H9 (cell line): ENCODE measurements around the gene ADAM29. TPM values are rescaled to one million over a fixed set of nuclear protein-coding genes. Genes with fewer than 3 reads are reported as not detected.

Source experiments
- DNase-seq: peaks from one replicate; pipeline ENCODE4 v3.0.0-alpha.2; 2017
- H2AFZ ChIP-seq: one replicate; pipeline ENCODE4 v1.6.1; 2013; ENCODE audit warnings: mild to moderate bottlenecking, low read length, control low read depth, moderate library complexity
- H2AK5ac ChIP-seq: 2 replicates; pipeline ENCODE4 v1.6.1; 2013; ENCODE audit warnings: low read length, control low read depth, mixed read lengths; ENCODE audit not compliant: insufficient read length
- H2BK120ac ChIP-seq: one replicate; pipeline ENCODE4 v1.6.1; 2013; ENCODE audit warnings: low read depth, mild to moderate bottlenecking, low read length, control low read depth, inconsistent platforms; ENCODE audit not compliant: poor library complexity, severe bottlenecking
- H2BK12ac ChIP-seq: 2 replicates; pipeline ENCODE4 v1.6.1; 2013; ENCODE audit warnings: low read length, control low read depth, mixed read lengths, low read depth; ENCODE audit not compliant: insufficient read length
- H2BK15ac ChIP-seq: 2 replicates; pipeline ENCODE4 v1.6.1; 2013; ENCODE audit warnings: low read depth, low read length, control low read depth
- H2BK20ac ChIP-seq: one replicate; pipeline ENCODE4 v1.6.1; 2013; ENCODE audit warnings: low read depth, mild to moderate bottlenecking, low read length, control low read depth, inconsistent platforms; ENCODE audit not compliant: poor library complexity, severe bottlenecking
- H2BK5ac ChIP-seq: 2 replicates; pipeline ENCODE4 v1.6.1; 2013; ENCODE audit warnings: low read length, control low read depth, mixed read lengths; ENCODE audit not compliant: insufficient read length
- H3K14ac ChIP-seq: 2 replicates; pipeline ENCODE4 v1.6.1; 2013; ENCODE audit warnings: low read length, control low read depth; ENCODE audit not compliant: insufficient read depth
- H3K18ac ChIP-seq: 2 replicates; pipeline ENCODE4 v1.6.1; 2013; ENCODE audit warnings: low read depth, mild to moderate bottlenecking, mixed read lengths, low read length, control low read depth; ENCODE audit not compliant: insufficient read length
- H3K23ac ChIP-seq: 2 replicates; pipeline ENCODE4 v1.6.1; 2013; ENCODE audit warnings: low read length, control low read depth, mixed read lengths, low read depth; ENCODE audit not compliant: insufficient read length
- H3K23me2 ChIP-seq: 2 replicates; pipeline ENCODE4 v1.6.1; 2013; ENCODE audit warnings: low read depth, mild to moderate bottlenecking, mixed read lengths, low read length, control low read depth; ENCODE audit not compliant: insufficient read length, poor library complexity, severe bottlenecking
- H3K27ac ChIP-seq: 2 replicates; pipeline ENCODE4 v1.5.1; 2013; ENCODE audit warnings: low read length, control low read depth, mixed read lengths, low read depth; ENCODE audit not compliant: insufficient read length
- H3K27me3 ChIP-seq: 2 replicates; pipeline ENCODE4 v1.6.1; 2013; ENCODE audit warnings: low read length, control low read depth, inconsistent platforms; ENCODE audit not compliant: insufficient read depth
- H3K4ac ChIP-seq: 2 replicates; pipeline ENCODE4 v1.6.1; 2013; ENCODE audit warnings: low read depth, mild to moderate bottlenecking, control low read depth, inconsistent platforms, low read length, moderate library complexity
- H3K4me1 ChIP-seq: 2 replicates; pipeline ENCODE4 v1.6.1; 2013; ENCODE audit warnings: low read length, control low read depth, inconsistent platforms; ENCODE audit not compliant: insufficient read depth
- H3K4me2 ChIP-seq: 2 replicates; pipeline ENCODE4 v1.6.1; 2013; ENCODE audit warnings: low read length, control low read depth, mixed read lengths; ENCODE audit not compliant: insufficient read length, insufficient read depth
- H3K56ac ChIP-seq: 2 replicates; pipeline ENCODE4 v1.6.1; 2013; ENCODE audit warnings: low read depth, mild to moderate bottlenecking, mixed read lengths, low read length, control low read depth; ENCODE audit not compliant: insufficient read length
- H3K79me1 ChIP-seq: 2 replicates; pipeline ENCODE4 v1.6.1; 2013; ENCODE audit warnings: low read depth, mild to moderate bottlenecking, moderate library complexity, low read length, control low read depth, inconsistent platforms; ENCODE audit not compliant: insufficient read depth, poor library complexity, severe bottlenecking
- H3K79me2 ChIP-seq: 2 replicates; pipeline ENCODE4 v1.6.1; 2013; ENCODE audit warnings: low read length, control low read depth, inconsistent platforms; ENCODE audit not compliant: insufficient read depth
- H3K9ac ChIP-seq: 2 replicates; pipeline ENCODE4 v1.6.1; 2013; ENCODE audit warnings: low read length, control low read depth, mixed read lengths; ENCODE audit not compliant: insufficient read length; ENCODE audit errors: extremely low read depth
- H3K9me3 ChIP-seq: one replicate; pipeline ENCODE4 v1.6.1; 2013; ENCODE audit warnings: low read depth, low read length, inconsistent platforms; ENCODE audit not compliant: control insufficient read depth
- H3T11ph ChIP-seq: one replicate; pipeline ENCODE4 v1.6.1; 2013; ENCODE audit warnings: mild to moderate bottlenecking, low read length, control low read depth, inconsistent platforms
- H4K20me1 ChIP-seq: one replicate; pipeline ENCODE4 v1.6.1; 2013; ENCODE audit not compliant: control insufficient read depth, insufficient read length, insufficient read depth
- H4K5ac ChIP-seq: 2 replicates; pipeline ENCODE4 v1.6.1; 2013; ENCODE audit warnings: low read depth, mild to moderate bottlenecking, mixed read lengths, low read length, control low read depth; ENCODE audit not compliant: insufficient read length
- H4K8ac ChIP-seq: replicated peaks from 2 replicates; pipeline ENCODE4 v1.6.1; 2013; ENCODE audit warnings: low read length, control low read depth, mixed read lengths, low read depth; ENCODE audit not compliant: insufficient read length
- H4K91ac ChIP-seq: 2 replicates; pipeline ENCODE4 v1.6.1; 2013; ENCODE audit warnings: low read depth, mild to moderate bottlenecking, moderate library complexity, mixed read lengths, low read length, control low read depth; ENCODE audit not compliant: insufficient read length
- H3K27ac Mint-ChIP-seq, 3 experiments: 2 replicates in 2 of 3; 3 replicates in 1 of 3; pipeline ENCODE4 v1.8.0; 2020 to 2021; ENCODE audit warnings: mixed read lengths in 3 of 3, mild to moderate bottlenecking in 1 of 3, moderate library complexity in 1 of 3
- H3K27me3 Mint-ChIP-seq: 2 replicates; pipeline ENCODE4 v1.8.0; 2021; ENCODE audit warnings: low read depth, mild to moderate bottlenecking, moderate library complexity, mixed read lengths
- H3K36me3 Mint-ChIP-seq, 3 experiments: 2 replicates in 2 of 3; 3 replicates in 1 of 3; pipeline ENCODE4 v1.8.0; 2020 to 2021; ENCODE audit warnings: low read depth in 3 of 3, mixed read lengths in 3 of 3; ENCODE audit not compliant: insufficient read depth in 1 of 3
- H3K4me1 Mint-ChIP-seq, 2 experiments: 2 replicates each; pipeline ENCODE4 v1.8.0; 2020; ENCODE audit warnings: mixed read lengths in 2 of 2
- H3K4me3 Mint-ChIP-seq, 2 experiments: 2 replicates in 1 of 2; 3 replicates in 1 of 2; pipeline ENCODE4 v1.8.0; 2020 to 2021; ENCODE audit warnings: mild to moderate bottlenecking in 2 of 2, mixed read lengths in 2 of 2, moderate library complexity in 1 of 2
- H3K9me3 Mint-ChIP-seq, 2 experiments: 2 replicates in 1 of 2; 3 replicates in 1 of 2; pipeline ENCODE4 v1.8.0; 2020; ENCODE audit warnings: mild to moderate bottlenecking in 2 of 2, mixed read lengths in 2 of 2, moderate library complexity in 1 of 2
- WGBS: extraction: QIAGEN DNeasy Blood & Tissue Kit; methylation state at CpG from one replicate; pipeline ENCODE4 v1.1.7; 2013; ENCODE audit warnings: missing lambda C conversion rate, low lambda C conversion rate, mixed read lengths; ENCODE audit not compliant: insufficient read length; ENCODE audit errors: extremely low coverage; 5-methylcytosine and 5-hydroxymethylcytosine counted together
- total RNA-seq: library from RNA; stranded (reverse); gene quantifications from 2 replicates; pipeline ENCODE4 v1.2.1, GENCODE V29; 2021
- TF ChIP-seq, protein P1 (sequence below): fragments of 200-600 bp; sonication (generic); conservative IDR thresholded peaks from 3 replicates; pipeline ENCODE4 v1.8.0; 2021; ENCODE audit warnings: antibody characterized with exemption, mild to moderate bottlenecking

ADAM29 gene
- total RNA-seq, 1 experiment from 2014 or later, result not detected

DNA sequence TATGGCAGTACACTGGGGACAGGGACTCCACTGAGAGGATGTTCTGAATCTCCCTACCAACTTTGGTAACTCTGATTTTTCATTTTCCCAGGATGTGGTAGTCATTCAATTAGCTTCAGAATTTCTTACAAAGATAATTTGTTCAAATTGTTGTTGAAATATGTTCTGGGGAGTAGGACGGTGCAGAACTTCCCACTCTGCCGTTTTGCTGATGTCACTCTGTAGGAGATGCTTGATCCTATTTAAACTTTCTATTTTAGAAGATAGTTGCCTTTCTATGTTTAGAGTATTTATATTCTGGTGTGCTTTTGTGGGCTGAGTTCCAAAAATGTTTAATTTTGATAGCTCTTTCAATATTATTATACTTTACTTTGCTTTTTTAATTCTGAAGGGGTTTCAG, 55.2 kb downstream of the ADAM29 start:
- Histone ChIP-seq H3K4me2 (no peak overlapping the region), H3K23me2 (no peaks in the 10 kb centered on the region), H2BK15ac (no peak overlapping the region), H3K4me1 (no peaks in the 10 kb centered on the region), H3K79me2 (no peaks in the 10 kb centered on the region), H2AFZ (no peak overlapping the region), H3K14ac (no peak overlapping the region), H3K4ac (no peak overlapping the region), H3T11ph (no peak overlapping the region), H3K9ac (no peak overlapping the region), H3K79me1 (no peaks in the 10 kb centered on the region), H2BK120ac (no peak overlapping the region), H4K91ac (no peak overlapping the region), H4K5ac (no peak overlapping the region), H3K23ac (no peak overlapping the region), H4K8ac (no peak overlapping the region), H2BK12ac (no peak overlapping the region), H3K18ac (no peak overlapping the region), H3K56ac (no peak overlapping the region), H2AK5ac (no peak overlapping the region), H3K9me3 (no peaks in the 10 kb centered on the region), H4K20me1 (no peaks in the 10 kb centered on the region), H3K27ac (no peak overlapping the region), H2BK5ac (no peak overlapping the region), H3K27me3 (no peaks in the 10 kb centered on the region), H2BK20ac (no peak overlapping the region)
- H3K4me3 Mint-ChIP-seq, result no peak overlapping the region
- H3K9me3 Mint-ChIP-seq, result peaks cover 5 to 11% of the 10 kb centered on the region in 2 experiments; a peak in 3 of 5 replicates
- TF ChIP-seq, protein P1, sequence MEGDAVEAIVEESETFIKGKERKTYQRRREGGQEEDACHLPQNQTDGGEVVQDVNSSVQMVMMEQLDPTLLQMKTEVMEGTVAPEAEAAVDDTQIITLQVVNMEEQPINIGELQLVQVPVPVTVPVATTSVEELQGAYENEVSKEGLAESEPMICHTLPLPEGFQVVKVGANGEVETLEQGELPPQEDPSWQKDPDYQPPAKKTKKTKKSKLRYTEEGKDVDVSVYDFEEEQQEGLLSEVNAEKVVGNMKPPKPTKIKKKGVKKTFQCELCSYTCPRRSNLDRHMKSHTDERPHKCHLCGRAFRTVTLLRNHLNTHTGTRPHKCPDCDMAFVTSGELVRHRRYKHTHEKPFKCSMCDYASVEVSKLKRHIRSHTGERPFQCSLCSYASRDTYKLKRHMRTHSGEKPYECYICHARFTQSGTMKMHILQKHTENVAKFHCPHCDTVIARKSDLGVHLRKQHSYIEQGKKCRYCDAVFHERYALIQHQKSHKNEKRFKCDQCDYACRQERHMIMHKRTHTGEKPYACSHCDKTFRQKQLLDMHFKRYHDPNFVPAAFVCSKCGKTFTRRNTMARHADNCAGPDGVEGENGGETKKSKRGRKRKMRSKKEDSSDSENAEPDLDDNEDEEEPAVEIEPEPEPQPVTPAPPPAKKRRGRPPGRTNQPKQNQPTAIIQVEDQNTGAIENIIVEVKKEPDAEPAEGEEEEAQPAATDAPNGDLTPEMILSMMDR, result no peak
- DNase-seq, result no peak
- H3K4me1 Mint-ChIP-seq, result no peaks in the 10 kb centered on the region
- no CpG with 5 or more reads among the region's 2 CpGs for WGBS
- peaks cover 3 to 8% (median 5%) of the 10 kb centered on the region in 3 experiments; a peak in 3 of 7 replicates for H3K36me3 Mint-ChIP-seq
- no peak overlapping the region for H3K27ac Mint-ChIP-seq
- no peaks in the 10 kb centered on the region for H3K27me3 Mint-ChIP-seq
